Measurements from ENCODE around the gene ATP11A. TPM values are rescaled to one million over a fixed set of nuclear protein-coding genes. Genes with fewer than 3 reads are reported as not detected.
"Not testable (repeated sequence)": the region's sequence is repeated elsewhere in the genome, so short reads cannot be mapped to it uniquely, and the experiment has no call there.

Gene ATP11A
- total and polyA plus RNA-seq, 2 donors (not counting 3 experiments of a cell fraction or from before 2014, with no cell fraction given) = 16.5 to 88.1 TPM

- intact Hi-C loops (cut with micrococcal nuclease) = no loop called here
- CTCF ChIA-PET = interaction anchor here (1.4 kb wide), 1 partner anchor 190 kb away, joined by 3 read pairs; no protein-coding TSS in a partner anchor
- no peaks in the 10 kb centered on the region for H4K20me1 ChIP-seq (replicated peaks; ENCODE audit: control insufficient read depth, extremely low read depth, insufficient read depth, low read length)
- no peak overlapping the region for H3K4me3 ChIP-seq (replicated peaks in 1 of 3; ENCODE audit: insufficient read depth in 1 of 3, low read depth in 1 of 3, low read length in 3 of 3)
- no peak overlapping the region for H2AFZ ChIP-seq (ENCODE audit: low read depth, low read length)
- no peak overlapping the region for H3K4me2 ChIP-seq (ENCODE audit: insufficient read depth, low read length)
- dilution Hi-C loops (cut with MboI; ENCODE audit: extremely low pct_ligation_motif_present, low sequenced_read_pairs) = no loop called here
- H3K36me3 ChIP-seq (ENCODE audit: control insufficient read depth in 2 of 2, extremely low read depth in 1 of 2, insufficient read depth in 2 of 2, low read length in 2 of 2) = no peaks in the 10 kb centered on the region
- FAIRE-seq = no peak
- BruUV-seq (replicated peaks) = no TSS peak
- no peaks in the 10 kb centered on the region for H3K9me3 ChIP-seq (replicated peaks; ENCODE audit: control insufficient read depth, insufficient read depth, low read length)
- DNase-seq (ENCODE audit: low read depth, low spot score) = no peak
- no peaks in the 10 kb centered on the region for H3K9me1 ChIP-seq (replicated peaks; ENCODE audit: control insufficient read depth, extremely low read depth, insufficient read depth, low read length)
- H3K9ac ChIP-seq (replicated peaks; ENCODE audit: extremely low read depth, insufficient read depth, low read length) = no peak overlapping the region
- H3K4me1 ChIP-seq (ENCODE audit: control insufficient read depth, extremely low read depth, insufficient read depth, low read length) = peaks cover 2% of the 10 kb centered on the region
- POLR2A ChIA-PET = no interaction called here
- TF ChIP-seq POLR2AphosphoS5 (IDR thresholded peaks at IDR 0.05; ENCODE audit: insufficient read depth, low read depth, low read length) = no peak
- no peak for TF ChIP-seq FOS (IDR thresholded peaks at IDR 0.05; ENCODE audit: borderline replicate concordance, insufficient read depth, low read length)
- TF ChIP-seq CTCF (IDR thresholded peaks at IDR 0.05; ENCODE audit: extremely low read depth in 1 of 2, insufficient read depth in 1 of 2, low read depth in 1 of 2, low read length in 2 of 2) = no peak
- TF ChIP-seq, protein P1, sequence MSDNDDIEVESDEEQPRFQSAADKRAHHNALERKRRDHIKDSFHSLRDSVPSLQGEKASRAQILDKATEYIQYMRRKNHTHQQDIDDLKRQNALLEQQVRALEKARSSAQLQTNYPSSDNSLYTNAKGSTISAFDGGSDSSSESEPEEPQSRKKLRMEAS (IDR thresholded peaks at IDR 0.05; ENCODE audit: insufficient read depth, insufficient read length) = no peak
- no peak for TF ChIP-seq GATA2 (IDR thresholded peaks at IDR 0.05; ENCODE audit: insufficient read depth, insufficient read length, low read depth, low read length)
- TF ChIP-seq MYC (IDR thresholded peaks at IDR 0.05; ENCODE audit: low read depth, low read length) = no peak
- TF ChIP-seq EZH2 (IDR thresholded peaks at IDR 0.05; ENCODE audit: borderline replicate concordance, low read depth, low read length, severe bottlenecking) = no peak
- no peak for TF ChIP-seq POLR2A (IDR thresholded peaks at IDR 0.05; ENCODE audit: low read depth, low read length)
- no peak for TF ChIP-seq JUN (IDR thresholded peaks at IDR 0.05; ENCODE audit: borderline replicate concordance, insufficient read depth, insufficient read length, low read depth)
- no peaks in the 10 kb centered on the region for H3K79me2 ChIP-seq (ENCODE audit: control insufficient read depth, insufficient read depth, low read length)
- no peak overlapping the region for H3K27ac ChIP-seq (ENCODE audit: insufficient read depth, low read depth, low read length)
- H3K27me3 ChIP-seq (ENCODE audit: control insufficient read depth in 2 of 2, insufficient read depth in 2 of 2, low read length in 2 of 2) = no peaks in the 10 kb centered on the region
These were observed 5.6 kb upstream of the ATP11A start for GRCh38 chr13:112684071-112684845.

DNA sequence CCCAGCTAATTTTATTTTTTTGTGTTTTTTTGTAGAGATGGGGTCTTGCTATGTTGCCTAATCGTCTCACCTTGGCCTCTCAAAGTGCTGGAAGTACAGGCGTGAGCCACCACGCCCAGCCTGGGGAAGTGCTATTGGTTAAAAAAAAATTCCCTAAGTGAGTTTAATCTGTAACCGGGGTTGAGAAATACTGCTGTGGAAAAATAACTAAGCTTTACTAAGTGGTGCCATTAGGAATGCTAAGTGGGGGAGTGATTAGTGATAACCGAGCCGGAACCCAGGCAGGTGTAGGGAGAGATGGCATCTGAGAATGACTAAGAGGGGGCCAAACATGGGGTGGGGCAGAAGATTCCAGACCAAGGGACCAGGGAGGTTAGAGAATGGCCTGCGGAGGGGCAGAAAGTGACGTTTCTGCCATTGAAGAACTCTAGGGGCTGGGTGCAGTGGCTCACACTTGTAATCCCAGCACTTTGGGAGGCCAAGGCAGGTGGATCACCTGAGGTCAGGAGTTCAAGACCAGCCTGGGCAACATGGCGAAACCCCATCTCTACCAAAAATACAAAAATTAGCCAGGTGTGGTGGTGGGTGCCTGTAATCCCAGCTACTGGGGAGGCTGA is 4.5 kb upstream of the ATP11A start:
- H3K9me1 ChIP-seq (replicated peaks; ENCODE audit: control insufficient read depth, extremely low read depth, insufficient read depth, low read length); H3K9ac ChIP-seq (replicated peaks; ENCODE audit: extremely low read depth, insufficient read depth, low read length); H3K27me3 ChIP-seq (ENCODE audit: control insufficient read depth in 2 of 2, insufficient read depth in 2 of 2, low read length in 2 of 2); POLR2A ChIA-PET; H3K36me3 ChIP-seq (ENCODE audit: control insufficient read depth in 2 of 2, extremely low read depth in 1 of 2, insufficient read depth in 2 of 2, low read length in 2 of 2); H2AFZ ChIP-seq (ENCODE audit: low read depth, low read length); H3K4me3 ChIP-seq (replicated peaks in 1 of 3; ENCODE audit: insufficient read depth in 1 of 3, low read depth in 1 of 3, low read length in 3 of 3); H3K4me2 ChIP-seq (ENCODE audit: insufficient read depth, low read length); BruUV-seq (replicated peaks); intact Hi-C loops (cut with micrococcal nuclease); H4K20me1 ChIP-seq (replicated peaks; ENCODE audit: control insufficient read depth, extremely low read depth, insufficient read depth, low read length); dilution Hi-C loops (cut with MboI; ENCODE audit: extremely low pct_ligation_motif_present, low sequenced_read_pairs); DNase-seq (ENCODE audit: low read depth, low spot score); FAIRE-seq; H3K27ac ChIP-seq (ENCODE audit: insufficient read depth, low read depth, low read length); H3K79me2 ChIP-seq (ENCODE audit: control insufficient read depth, insufficient read depth, low read length); H3K4me1 ChIP-seq (ENCODE audit: control insufficient read depth, extremely low read depth, insufficient read depth, low read length); H3K9me3 ChIP-seq (replicated peaks; ENCODE audit: control insufficient read depth, insufficient read depth, low read length): not testable (repeated sequence)
- CTCF ChIA-PET = interaction anchor here (1.4 kb wide), 1 partner anchor 189 kb away, joined by 3 read pairs; no protein-coding TSS in a partner anchor

Measured in endothelial cell of umbilical vein (primary cell).